Activated naive CD8-positive, alpha-beta T cell treated with anti-CD3 and anti-CD28 coated beads, Interleukin-2, amount 10 ng/mL, durations not matched to agents 7 days and 5 days (primary cell): ENCODE data around the gene RIMBP2. TPM values are rescaled to one million over a fixed set of nuclear protein-coding genes. Genes with fewer than 3 reads are reported as not detected.
A peak's percentile ranks its signal among the peaks of the same experiment; 100 is the strongest.

Source experiments
- ATAC-seq: fragments of 150-1000 bp; cut with Tn5 transposase; one replicate; pipeline ENCODE4 v1.10.0; 2021; ENCODE audit warnings: low read depth, moderate library complexity
- POLR2A ChIA-PET: fragments of 350-600 bp; sonication (Branson Sonifier 250); formaldehyde crosslinking; loops from one replicate; lab custom pipeline; 2021; ENCODE audit warnings: antibody characterized with exemption; lab: Charles Lee
- DNase-seq: peaks from one replicate; pipeline ENCODE4 v3.0.0; 2021
- H3K27ac Mint-ChIP-seq: one replicate; pipeline ENCODE4 v1.8.0; 2022; ENCODE audit warnings: mild to moderate bottlenecking, mixed read lengths
- H3K27me3 Mint-ChIP-seq: one replicate; pipeline ENCODE4 v1.8.0; 2022; ENCODE audit warnings: mild to moderate bottlenecking, moderate library complexity, mixed read lengths
- H3K36me3 Mint-ChIP-seq: one replicate; pipeline ENCODE4 v1.8.0; 2021; ENCODE audit warnings: mild to moderate bottlenecking, mixed read lengths
- H3K4me1 Mint-ChIP-seq: one replicate; pipeline ENCODE4 v1.8.0; 2021; ENCODE audit warnings: mixed read lengths
- H3K4me3 Mint-ChIP-seq: one replicate; pipeline ENCODE4 v1.8.0; 2022; ENCODE audit warnings: mild to moderate bottlenecking, moderate library complexity, mixed read lengths
- H3K9me3 Mint-ChIP-seq: one replicate; pipeline ENCODE4 v1.8.0; 2021; ENCODE audit warnings: mixed read lengths
- total RNA-seq, 2 experiments: library from RNA; stranded (reverse); gene quantifications; one replicate each; pipeline ENCODE4 v1.2.3, GENCODE V29; 2021

Gene RIMBP2
- total RNA-seq, 2 experiments from 2014 or later, result not detected

DNA sequence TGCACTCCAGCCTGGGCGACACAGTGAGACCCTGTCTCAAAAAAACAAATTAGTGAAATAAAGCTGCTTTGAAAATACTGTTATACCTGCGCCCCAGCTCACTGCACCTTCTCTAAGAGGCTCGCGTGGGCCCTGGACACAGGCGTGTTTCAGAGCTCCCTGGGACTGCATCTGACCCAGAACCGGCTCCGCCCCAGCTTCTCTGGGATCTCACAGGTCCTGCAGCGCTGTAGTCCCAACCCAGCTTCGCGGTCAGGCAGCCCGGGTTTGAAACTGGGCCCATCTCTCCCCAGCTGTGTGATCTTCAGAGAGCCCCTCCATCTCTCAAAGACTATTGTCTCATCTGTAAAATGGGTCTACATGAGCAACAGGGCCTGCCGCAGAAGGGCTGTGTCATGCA lies 7.5 kb downstream of the RIMBP2 start:
- no peaks in the 10 kb centered on the region for H3K36me3 Mint-ChIP-seq
- DNase-seq (no peak), ATAC-seq (no peak)
- H3K27ac Mint-ChIP-seq, result no peak overlapping the region
- peaks cover 17% of the 10 kb centered on the region for H3K27me3 Mint-ChIP-seq
- no peaks in the 10 kb centered on the region for H3K4me1 Mint-ChIP-seq
- no peak overlapping the region for H3K4me3 Mint-ChIP-seq
- H3K9me3 Mint-ChIP-seq, result no peaks in the 10 kb centered on the region
- POLR2A ChIA-PET, result no interaction called here

GRCh38 chr12:130707571-130707891 lies 8.6 kb downstream of the RIMBP2 start:
- no peak overlapping the region for H3K27ac Mint-ChIP-seq
- ATAC-seq (no peak), DNase-seq (no peak)
- POLR2A ChIA-PET, result no interaction called here
- H3K36me3 Mint-ChIP-seq, result no peaks in the 10 kb centered on the region
- H3K4me3 Mint-ChIP-seq, result no peak overlapping the region
- peaks cover 7% of the 10 kb centered on the region for H3K27me3 Mint-ChIP-seq
- no peaks in the 10 kb centered on the region for H3K4me1 Mint-ChIP-seq
- H3K9me3 Mint-ChIP-seq, result no peaks in the 10 kb centered on the region

GRCh38 chr12:130706885-130707570 lies 9.1 kb downstream of the RIMBP2 start:
- Mint-ChIP-seq H3K27me3 (peaks cover 4% of the 10 kb centered on the region), H3K4me1 (no peaks in the 10 kb centered on the region), H3K27ac (peak overlapping the region; percentile 51), H3K36me3 (no peaks in the 10 kb centered on the region), H3K9me3 (no peaks in the 10 kb centered on the region), H3K4me3 (no peak overlapping the region)
- POLR2A ChIA-PET, result no interaction called here
- no peak for DNase-seq
- no peak for ATAC-seq

DNA sequence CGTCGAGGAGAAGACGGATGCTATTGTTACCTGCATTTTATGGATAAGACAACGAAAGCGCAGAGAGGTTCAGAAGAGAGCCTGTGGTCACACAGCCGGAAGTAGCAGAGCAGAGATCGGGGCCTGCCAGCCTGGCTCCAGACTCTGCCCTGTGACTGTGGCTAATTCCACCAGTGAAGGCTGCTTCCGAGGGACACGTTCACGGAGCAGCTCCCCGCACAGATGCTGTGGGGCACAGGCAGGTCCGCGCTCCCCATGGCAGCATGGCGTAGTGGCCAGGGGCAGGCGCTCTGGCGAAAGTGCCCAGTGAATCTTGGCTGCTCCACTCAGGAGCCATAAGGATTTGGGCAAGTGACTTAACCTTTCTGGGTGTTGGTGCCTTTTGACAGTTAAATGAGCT lies 9.8 kb downstream of the RIMBP2 start:
- Mint-ChIP-seq H3K9me3 (no peaks in the 10 kb centered on the region), H3K4me3 (no peak overlapping the region), H3K27ac (no peak overlapping the region), H3K36me3 (no peaks in the 10 kb centered on the region), H3K4me1 (no peaks in the 10 kb centered on the region), H3K27me3 (peaks cover 3% of the 10 kb centered on the region)
- ATAC-seq (no peak), DNase-seq (no peak)
- POLR2A ChIA-PET, result no interaction called here

GRCh38 chr12:130705178-130705822 lies 10.8 kb downstream of the RIMBP2 start:
- ATAC-seq, result no peak
- no peaks in the 10 kb centered on the region for H3K9me3 Mint-ChIP-seq

GRCh38 chr12:130704606-130705005 lies 11.5 kb downstream of the RIMBP2 start:
- no peaks in the 10 kb centered on the region for H3K4me1 Mint-ChIP-seq
- no peak for ATAC-seq
- no peak overlapping the region for H3K4me3 Mint-ChIP-seq
- POLR2A ChIA-PET, result no interaction called here
- no peaks in the 10 kb centered on the region for H3K36me3 Mint-ChIP-seq
- H3K27me3 Mint-ChIP-seq, result no peaks in the 10 kb centered on the region
- no peaks in the 10 kb centered on the region for H3K9me3 Mint-ChIP-seq
- no peak for DNase-seq
- H3K27ac Mint-ChIP-seq, result no peak overlapping the region

More at GRCh38 chr12:130705178-130705822, 10.8 kb downstream of the RIMBP2 start:
- Mint-ChIP-seq H3K27me3 (no peaks in the 10 kb centered on the region), H3K36me3 (no peaks in the 10 kb centered on the region), H3K27ac (no peak overlapping the region), H3K4me1 (no peaks in the 10 kb centered on the region), H3K4me3 (no peak overlapping the region)
- POLR2A ChIA-PET, result no interaction called here
- no peak for DNase-seq

DNA sequence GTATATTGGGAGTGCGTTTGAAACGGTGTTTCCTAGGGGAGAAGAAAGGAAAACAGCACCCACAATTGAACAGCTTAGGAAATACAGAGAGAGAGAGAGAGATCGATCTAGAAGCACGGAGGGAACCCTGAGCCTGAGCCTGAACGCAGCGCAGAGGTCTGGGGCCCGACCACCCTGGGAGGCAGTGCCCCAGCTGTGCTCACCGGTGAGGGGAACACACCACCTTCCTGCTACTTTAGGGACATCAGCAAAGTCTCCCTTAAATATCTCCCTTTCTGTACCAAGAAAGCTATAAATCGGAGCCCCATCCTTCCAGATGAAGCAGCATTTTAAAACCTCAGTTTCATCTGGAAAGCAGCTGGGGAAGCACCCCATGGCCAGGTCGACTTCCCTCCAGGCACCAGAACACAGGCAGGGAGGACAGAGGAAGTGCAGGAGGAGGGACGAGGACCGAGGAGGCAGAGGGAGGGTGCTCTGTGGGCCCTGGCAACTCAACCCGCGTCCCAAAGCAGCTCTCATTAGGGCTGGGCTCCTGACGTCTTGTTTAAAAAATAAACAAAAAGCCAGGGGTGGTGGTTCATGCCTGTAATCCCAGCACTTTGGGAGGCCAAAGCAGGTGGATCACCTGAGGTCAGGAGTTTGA lies 12.2 kb downstream of the RIMBP2 start:
- Mint-ChIP-seq H3K27ac (no peak overlapping the region), H3K9me3 (no peaks in the 10 kb centered on the region), H3K4me3 (no peak overlapping the region), H3K4me1 (no peaks in the 10 kb centered on the region), H3K36me3 (no peaks in the 10 kb centered on the region), H3K27me3 (no peaks in the 10 kb centered on the region)
- ATAC-seq, result no peak
- POLR2A ChIA-PET, result no interaction called here
- no peak for DNase-seq

- H3K27ac Mint-ChIP-seq, result no peak overlapping the region
- no peaks in the 10 kb centered on the region for H3K27me3 Mint-ChIP-seq
- H3K4me1 Mint-ChIP-seq, result no peaks in the 10 kb centered on the region
- H3K9me3 Mint-ChIP-seq, result no peaks in the 10 kb centered on the region
- DNase-seq (no peak), ATAC-seq (no peak)
- H3K36me3 Mint-ChIP-seq, result no peaks in the 10 kb centered on the region
- POLR2A ChIA-PET, result no interaction called here
- H3K4me3 Mint-ChIP-seq, result no peak overlapping the region
These were observed 12.9 kb downstream of the RIMBP2 start for GRCh38 chr12:130702966-130703732.

DNA sequence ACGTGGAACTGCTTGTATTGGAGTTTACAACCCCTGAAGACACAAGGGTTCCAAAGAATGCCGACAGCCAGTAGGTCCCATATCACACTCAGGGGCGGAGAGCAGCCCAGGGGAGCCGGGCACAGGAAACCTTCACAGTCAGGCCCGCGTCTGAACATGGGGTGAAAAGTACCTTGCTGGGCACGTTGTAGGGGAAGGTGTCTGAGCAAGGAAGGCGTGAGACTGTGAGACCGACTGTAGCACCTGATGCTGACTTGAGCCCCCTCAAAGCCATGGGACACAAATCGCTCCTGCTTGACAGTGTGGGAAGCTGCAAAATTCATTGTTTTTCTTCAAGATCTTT lies 14.7 kb downstream of the RIMBP2 start:
- no peak overlapping the region for H3K4me3 Mint-ChIP-seq
- DNase-seq (no peak), ATAC-seq (no peak)
- POLR2A ChIA-PET, result no interaction called here
- H3K27ac Mint-ChIP-seq, result no peak overlapping the region
- H3K9me3 Mint-ChIP-seq, result no peaks in the 10 kb centered on the region
- peaks cover 10% of the 10 kb centered on the region for H3K27me3 Mint-ChIP-seq
- H3K4me1 Mint-ChIP-seq, result no peaks in the 10 kb centered on the region
- no peaks in the 10 kb centered on the region for H3K36me3 Mint-ChIP-seq

- Mint-ChIP-seq H3K27ac (no peak overlapping the region), H3K27me3 (peaks cover 10% of the 10 kb centered on the region), H3K4me1 (no peaks in the 10 kb centered on the region), H3K36me3 (no peaks in the 10 kb centered on the region), H3K9me3 (no peaks in the 10 kb centered on the region), H3K4me3 (no peak overlapping the region)
- no peak for ATAC-seq
- no peak for DNase-seq
- POLR2A ChIA-PET, result no interaction called here
These were observed 15.4 kb downstream of the RIMBP2 start for GRCh38 chr12:130700492-130701401.

DNA sequence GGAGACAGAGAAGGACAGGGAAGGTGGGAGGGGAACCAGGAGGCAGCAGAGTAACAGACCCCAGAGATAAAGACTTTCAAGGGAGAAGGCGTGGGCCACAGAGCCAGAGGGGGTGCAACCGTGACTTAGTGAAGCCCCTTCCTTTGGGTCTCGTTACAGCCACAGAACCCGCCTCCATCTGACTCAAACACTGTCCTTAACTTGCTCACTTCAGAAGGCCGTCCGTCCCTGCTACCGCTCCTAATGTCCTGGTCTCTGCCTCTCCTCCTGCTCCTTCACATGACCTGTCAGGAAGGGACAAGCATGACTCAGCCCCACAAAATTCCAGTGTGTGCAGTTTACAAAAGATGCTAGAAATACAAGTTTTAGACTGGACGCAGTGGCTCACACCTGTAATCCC lies 18.0 kb downstream of the RIMBP2 start:
- ATAC-seq (no peak), DNase-seq (no peak)
- H3K4me3 Mint-ChIP-seq, result no peak overlapping the region
- peaks cover 20% of the 10 kb centered on the region for H3K27me3 Mint-ChIP-seq
- POLR2A ChIA-PET, result no interaction called here
- no peaks in the 10 kb centered on the region for H3K4me1 Mint-ChIP-seq
- no peak overlapping the region for H3K27ac Mint-ChIP-seq
- H3K9me3 Mint-ChIP-seq, result no peaks in the 10 kb centered on the region
- no peaks in the 10 kb centered on the region for H3K36me3 Mint-ChIP-seq

- Mint-ChIP-seq H3K4me1 (no peaks in the 10 kb centered on the region), H3K36me3 (no peaks in the 10 kb centered on the region), H3K9me3 (no peaks in the 10 kb centered on the region), H3K4me3 (no peak overlapping the region), H3K27ac (no peak overlapping the region), H3K27me3 (peaks cover 20% of the 10 kb centered on the region)
- POLR2A ChIA-PET, result no interaction called here
- DNase-seq (no peak), ATAC-seq (no peak)
These were observed 19.6 kb downstream of the RIMBP2 start for GRCh38 chr12:130696379-130697100.
